ENCODE measurements around the gene MAML2. TPM values are rescaled to one million over a fixed set of nuclear protein-coding genes. Genes with fewer than 3 reads are reported as not detected.

The MAML2 gene
- total RNA-seq, 1 experiment from 2014 or later = 28.3 TPM

GRCh38 chr11:96035740-96036078 lies 307.3 kb downstream of the MAML2 start:
- peak overlapping the region; percentile 95 for H3K27ac ChIP-seq
- TF ChIP-seq EZH2 (IDR thresholded peaks at IDR 0.05; ENCODE audit: low read depth) (no peak), CTCF (conservative IDR thresholded peaks at IDR 0.05) (no peak)
- H3F3A ChIP-seq (ENCODE audit: insufficient read depth, low read depth) = peaks cover 62% of the 10 kb centered on the region
- ChIA-PET POLR2A (ENCODE audit: unreplicated experiment) (interaction anchor here (0.6 kb wide), 1 partner anchor 271 kb away, joined by 5 read pairs; no protein-coding TSS in a partner anchor), CTCF (no interaction called here)
- BruUV-seq (replicated peaks) = no TSS peak
- peaks cover 21% of the 10 kb centered on the region; the same call in 1 of the 2 replicates for H3K36me3 ChIP-seq (ENCODE audit: low read depth)
- H3K4me3 ChIP-seq = no peak overlapping the region
- H3K79me2 ChIP-seq (ENCODE audit: low read depth) = peaks cover 46% of the 10 kb centered on the region
- H3K9me3 ChIP-seq (ENCODE audit: insufficient read depth, low read depth) = peaks cover 4% of the 10 kb centered on the region; the same call in 1 of the 2 replicates
- no peaks in the 10 kb centered on the region for H4K20me1 ChIP-seq (ENCODE audit: insufficient read depth)
- no peaks in the 10 kb centered on the region for H3K9me2 ChIP-seq (ENCODE audit: insufficient read depth)
- H3K4me1 ChIP-seq (replicated peaks; ENCODE audit: insufficient read depth) = peaks cover 84% of the 10 kb centered on the region
- no peak overlapping the region for H3K4me2 ChIP-seq
- no peak overlapping the region for H2AFZ ChIP-seq
- intact Hi-C loops (cut with micrococcal nuclease; ENCODE audit: unreplicated experiment) = loop anchor here (5.0 kb wide), 4 partner anchors 188 to 357 kb away; partner anchors contain the start of gene JRKL
- no peak for DNase-seq
- no peaks in the 10 kb centered on the region for H3K27me3 ChIP-seq (ENCODE audit: insufficient read depth, low read depth)

- Histone ChIP-seq H4K20me1 (ENCODE audit: insufficient read depth) (no peaks in the 10 kb centered on the region), H2AFZ (no peak overlapping the region), H3K9me2 (ENCODE audit: insufficient read depth) (no peaks in the 10 kb centered on the region), H3K4me2 (no peak overlapping the region), H3F3A (ENCODE audit: insufficient read depth, low read depth) (peaks cover 62% of the 10 kb centered on the region), H3K4me3 (no peak overlapping the region), H3K79me2 (ENCODE audit: low read depth) (peaks cover 40% of the 10 kb centered on the region), H3K9me3 (ENCODE audit: insufficient read depth, low read depth) (peaks cover 4% of the 10 kb centered on the region; the same call in 1 of the 2 replicates), H3K4me1 (replicated peaks; ENCODE audit: insufficient read depth) (peaks cover 80% of the 10 kb centered on the region), H3K27me3 (ENCODE audit: insufficient read depth, low read depth) (no peaks in the 10 kb centered on the region), H3K36me3 (ENCODE audit: low read depth) (peaks cover 21% of the 10 kb centered on the region; the same call in 1 of the 2 replicates), H3K27ac (peak overlapping the region; percentile 95)
- DNase-seq = no peak
- no TSS peak for BruUV-seq (replicated peaks)
- ChIA-PET CTCF (no interaction called here), POLR2A (ENCODE audit: unreplicated experiment) (interaction anchor here (0.6 kb wide), 1 partner anchor 272 kb away, joined by 5 read pairs; no protein-coding TSS in a partner anchor)
- intact Hi-C loops (cut with micrococcal nuclease; ENCODE audit: unreplicated experiment) = loop anchor here (5.0 kb wide), 4 partner anchors 188 to 357 kb away; partner anchors contain the start of gene JRKL
- TF ChIP-seq CTCF (conservative IDR thresholded peaks at IDR 0.05) (no peak), EZH2 (IDR thresholded peaks at IDR 0.05; ENCODE audit: low read depth) (no peak)
Observed at GRCh38 chr11:96035031-96035739, 307.8 kb downstream of the MAML2 start.

GRCh38 chr11:96033599-96033998 lies 309.4 kb downstream of the MAML2 start:
- no TSS peak for BruUV-seq (replicated peaks)
- CTCF ChIA-PET = no interaction called here
- Histone ChIP-seq H3F3A (ENCODE audit: insufficient read depth, low read depth) (peaks cover 46% of the 10 kb centered on the region), H3K9me2 (ENCODE audit: insufficient read depth) (no peaks in the 10 kb centered on the region), H3K4me1 (replicated peaks; ENCODE audit: insufficient read depth) (peaks cover 64% of the 10 kb centered on the region), H3K9me3 (ENCODE audit: insufficient read depth, low read depth) (peaks cover 4% of the 10 kb centered on the region; the same call in 1 of the 2 replicates), H2AFZ (no peak overlapping the region), H3K27me3 (ENCODE audit: insufficient read depth, low read depth) (no peaks in the 10 kb centered on the region), H3K4me3 (no peak overlapping the region), H3K4me2 (0 out of 2 replicates have a peak overlapping the region, but pooled peaks have one; percentile 16), H3K36me3 (ENCODE audit: low read depth) (peaks cover 21% of the 10 kb centered on the region; the same call in 1 of the 2 replicates), H3K27ac (peak overlapping the region; percentile 53), H3K79me2 (ENCODE audit: low read depth) (peaks cover 37% of the 10 kb centered on the region), H4K20me1 (ENCODE audit: insufficient read depth) (no peaks in the 10 kb centered on the region)
- POLR2A ChIA-PET (ENCODE audit: unreplicated experiment) = interaction anchor here (0.7 kb wide), 2 partner anchors 66 to 304 kb away, joined by 4 to 7 read pairs; no protein-coding TSS in a partner anchor
- DNase-seq = no peak
- TF ChIP-seq CTCF (conservative IDR thresholded peaks at IDR 0.05) (no peak), EZH2 (IDR thresholded peaks at IDR 0.05; ENCODE audit: low read depth) (no peak)
- intact Hi-C loops (cut with micrococcal nuclease; ENCODE audit: unreplicated experiment) = no loop called here

Measured in PC-9 (cell line).